ENCODE measurements around the gene MROH8. TPM values are rescaled to one million over a fixed set of nuclear protein-coding genes. Genes with fewer than 3 reads are reported as not detected.
A peak's percentile ranks its signal among the peaks of the same experiment; 100 is the strongest.

Gene MROH8
- total and polyA plus RNA-seq, 2 of the 13 experiments (the other 11 are each of a cell fraction or from before 2014, with no cell fraction given): 2.6 to 5.5 TPM

DNA sequence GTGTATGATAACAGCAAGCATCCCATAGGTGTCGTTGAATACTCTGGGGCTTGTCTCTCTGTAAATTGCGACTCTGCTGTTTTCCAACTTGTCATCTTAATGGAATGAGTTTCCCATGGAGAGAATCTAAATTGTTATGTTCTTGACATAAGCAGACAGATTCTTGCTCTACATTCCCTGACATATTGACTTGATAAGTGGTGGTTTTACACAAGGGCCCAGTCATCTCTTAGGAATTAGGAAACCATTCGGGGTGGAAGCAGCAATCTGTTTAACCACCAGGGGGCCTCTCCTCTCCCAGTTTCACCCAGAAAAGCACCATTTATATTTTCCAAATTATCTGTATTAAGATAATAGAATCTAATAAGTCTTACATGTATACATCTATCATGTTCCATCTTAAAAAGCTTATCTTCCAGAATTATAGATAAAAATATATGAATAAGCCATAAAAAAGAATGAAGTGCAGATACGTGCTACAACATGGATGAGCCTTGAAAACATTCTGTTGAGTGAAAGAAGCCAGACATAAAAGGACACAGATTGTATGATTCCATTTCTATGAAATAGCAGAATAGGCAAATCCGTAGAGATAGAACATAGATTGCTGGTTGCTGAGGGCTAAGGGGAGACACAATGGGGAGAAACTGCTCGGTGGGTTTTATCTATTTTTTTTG is 23.1 kb upstream of the MROH8 start (continued):
- TF ChIP-seq, protein P1, sequence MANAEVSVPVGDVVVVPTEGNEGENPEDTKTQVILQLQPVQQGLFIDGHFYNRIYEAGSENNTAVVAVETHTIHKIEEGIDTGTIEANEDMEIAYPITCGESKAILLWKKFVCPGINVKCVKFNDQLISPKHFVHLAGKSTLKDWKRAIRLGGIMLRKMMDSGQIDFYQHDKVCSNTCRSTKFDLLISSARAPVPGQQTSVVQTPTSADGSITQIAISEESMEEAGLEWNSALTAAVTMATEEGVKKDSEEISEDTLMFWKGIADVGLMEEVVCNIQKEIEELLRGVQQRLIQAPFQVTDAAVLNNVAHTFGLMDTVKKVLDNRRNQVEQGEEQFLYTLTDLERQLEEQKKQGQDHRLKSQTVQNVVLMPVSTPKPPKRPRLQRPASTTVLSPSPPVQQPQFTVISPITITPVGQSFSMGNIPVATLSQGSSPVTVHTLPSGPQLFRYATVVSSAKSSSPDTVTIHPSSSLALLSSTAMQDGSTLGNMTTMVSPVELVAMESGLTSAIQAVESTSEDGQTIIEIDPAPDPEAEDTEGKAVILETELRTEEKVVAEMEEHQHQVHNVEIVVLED (CRISPR knock-in tag; IDR thresholded peaks at IDR 0.05; ENCODE audit: borderline replicate concordance): no peak
- TF ChIP-seq ZSCAN31 (CRISPR knock-in tag; IDR thresholded peaks at IDR 0.05; ENCODE audit: low read depth): no peak
- TF ChIP-seq RXRA (CRISPR knock-in tag; IDR thresholded peaks at IDR 0.05): no peak
- TF ChIP-seq STAG1 (CRISPR knock-in tag; IDR thresholded peaks at IDR 0.05): peak; percentile 28
- TF ChIP-seq, protein P2, sequence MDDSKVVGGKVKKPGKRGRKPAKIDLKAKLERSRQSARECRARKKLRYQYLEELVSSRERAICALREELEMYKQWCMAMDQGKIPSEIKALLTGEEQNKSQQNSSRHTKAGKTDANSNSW (CRISPR knock-in tag; IDR thresholded peaks at IDR 0.05; ENCODE audit: borderline replicate concordance): no peak
- TF ChIP-seq ZNF232 (CRISPR knock-in tag; IDR thresholded peaks at IDR 0.05; ENCODE audit: borderline replicate concordance): no peak
- TF ChIP-seq CEBPB (IDR thresholded peaks at IDR 0.05; ENCODE audit: borderline replicate concordance, low read depth, low read length): no peak; the same call in 1 of the 2 replicates
- no peak for TF ChIP-seq REXO4 (CRISPR knock-in tag; IDR thresholded peaks at IDR 0.05; ENCODE audit: borderline replicate concordance)
- TF ChIP-seq, protein P3, sequence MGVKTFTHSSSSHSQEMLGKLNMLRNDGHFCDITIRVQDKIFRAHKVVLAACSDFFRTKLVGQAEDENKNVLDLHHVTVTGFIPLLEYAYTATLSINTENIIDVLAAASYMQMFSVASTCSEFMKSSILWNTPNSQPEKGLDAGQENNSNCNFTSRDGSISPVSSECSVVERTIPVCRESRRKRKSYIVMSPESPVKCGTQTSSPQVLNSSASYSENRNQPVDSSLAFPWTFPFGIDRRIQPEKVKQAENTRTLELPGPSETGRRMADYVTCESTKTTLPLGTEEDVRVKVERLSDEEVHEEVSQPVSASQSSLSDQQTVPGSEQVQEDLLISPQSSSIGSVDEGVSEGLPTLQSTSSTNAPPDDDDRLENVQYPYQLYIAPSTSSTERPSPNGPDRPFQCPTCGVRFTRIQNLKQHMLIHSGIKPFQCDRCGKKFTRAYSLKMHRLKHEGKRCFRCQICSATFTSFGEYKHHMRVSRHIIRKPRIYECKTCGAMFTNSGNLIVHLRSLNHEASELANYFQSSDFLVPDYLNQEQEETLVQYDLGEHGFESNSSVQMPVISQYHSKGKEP (CRISPR knock-in tag; IDR thresholded peaks at IDR 0.05): no peak

Data from HepG2 (cell line).